B cell (primary cell): ENCODE data around the gene MRTO4. TPM values are rescaled to one million over a fixed set of nuclear protein-coding genes. Genes with fewer than 3 reads are reported as not detected.

Source experiments
- ATAC-seq: fragments of 200-7000 bp; cut with Tn5 transposase; one replicate; pipeline ENCODE4 v1.10.0; 2021; ENCODE audit warnings: low read depth, mild to moderate bottlenecking, moderate number of reproducible peaks, moderate library complexity
- CTCF ChIA-PET: fragments of 350-600 bp; sonication (Branson Sonifier 250); formaldehyde crosslinking; loops from one replicate; lab custom pipeline; 2021; ENCODE audit warnings: antibody characterized with exemption, inconsistent platforms; lab: Charles Lee
- POLR2A ChIA-PET: fragments of 350-600 bp; sonication (Branson Sonifier 250); formaldehyde crosslinking; loops from one replicate; lab custom pipeline; 2021; ENCODE audit warnings: antibody characterized with exemption; lab: Charles Lee
- DNase-seq: peaks from one replicate; pipeline ENCODE4 v3.0.0; 2013
- H2AFZ ChIP-seq: 2 replicates; pipeline ENCODE4 v1.6.1; 2012; ENCODE audit warnings: mild to moderate bottlenecking, low read depth, low read length; ENCODE audit not compliant: insufficient read depth, poor library complexity, severe bottlenecking
- H3K27ac ChIP-seq, 2 donors: 1 replicate in 1 of 2; 2 replicates in 1 of 2; pipeline ENCODE4 v1.5.1; 2012 to 2013; ENCODE audit warnings: low read length in 2 of 2, mild to moderate bottlenecking in 2 of 2, moderate library complexity in 1 of 2
- H3K27me3 ChIP-seq, 4 experiments: fragments of 200-600 bp in 1 of 4; sonication (generic) in 1 of 4; replicated peaks in 1 of 4; 1 replicate in 2 of 4; 2 replicates in 2 of 4; pipeline versions ENCODE4 v1.6.1 to v1.7.0; 2013 to 2016; ENCODE audit warnings: low read length in 3 of 4, mild to moderate bottlenecking in 2 of 4, mixed read lengths in 1 of 4, moderate library complexity in 1 of 4; ENCODE audit not compliant: insufficient read depth in 4 of 4, control insufficient read depth in 3 of 4; ENCODE audit errors: control extremely low read depth in 1 of 4
- H3K36me3 ChIP-seq, 2 experiments: replicated peaks in 1 of 2; 1 replicate in 1 of 2; 2 replicates in 1 of 2; pipeline versions ENCODE4 v1.6.1 to v1.7.1; 2013; ENCODE audit warnings: low read length in 1 of 2; ENCODE audit not compliant: insufficient read depth in 2 of 2, control insufficient read depth in 1 of 2; ENCODE audit errors: control extremely low read depth in 1 of 2, extremely low read depth in 1 of 2
- H3K4me1 ChIP-seq, 2 donors: fragments of 200-600 bp in 1 of 2; sonication (generic) in 1 of 2; 1 replicate in 1 of 2; 2 replicates in 1 of 2; pipeline versions ENCODE4 v1.5.1 to v1.6.1; 2013 to 2017; ENCODE audit warnings: low read length in 2 of 2; ENCODE audit not compliant: control insufficient read depth in 2 of 2, insufficient read depth in 2 of 2
- H3K4me2 ChIP-seq: replicated peaks from 2 replicates; pipeline ENCODE3; 2012; ENCODE audit warnings: mild to moderate bottlenecking, low read depth, low read length; ENCODE audit not compliant: poor library complexity, severe bottlenecking
- H3K4me3 ChIP-seq, 5 experiments: fragments of 200-600 bp in 1 of 5; sonication (generic) in 1 of 5; 1 replicate in 3 of 5; 2 replicates in 2 of 5; pipeline versions ENCODE4 v1.5.1 to v1.7.0; 2011 to 2016; ENCODE audit warnings: low read length in 4 of 5, mild to moderate bottlenecking in 4 of 5, low read depth in 2 of 5, control low read depth in 1 of 5, moderate library complexity in 1 of 5; ENCODE audit not compliant: insufficient read depth in 1 of 5; ENCODE audit errors: control extremely low read depth in 1 of 5, extremely low read depth in 1 of 5
- H3K79me2 ChIP-seq: fragments of 200-600 bp; sonication (generic); one replicate; pipeline ENCODE4 v1.6.0; 2016; ENCODE audit warnings: low read length; ENCODE audit not compliant: control insufficient read depth, insufficient read depth
- H3K9ac ChIP-seq: fragments of 200-600 bp; sonication (generic); 2 replicates; pipeline ENCODE4 v1.6.1; 2017; ENCODE audit warnings: mild to moderate bottlenecking, low read length, moderate library complexity
- H3K9me3 ChIP-seq, 3 donors: one replicate each; pipeline versions ENCODE4 v1.6.1 to v1.7.1; 2013; ENCODE audit warnings: low read length in 2 of 3; ENCODE audit not compliant: control insufficient read depth in 2 of 3, insufficient read depth in 1 of 3; ENCODE audit errors: control extremely low read depth in 1 of 3
- H4K20me1 ChIP-seq: 2 replicates; pipeline ENCODE4 v1.6.0; 2012; ENCODE audit warnings: mild to moderate bottlenecking, low read length; ENCODE audit not compliant: insufficient read depth, control insufficient read depth, poor library complexity, severe bottlenecking
- H3K27ac Mint-ChIP-seq: one replicate; pipeline ENCODE4 v1.8.0; 2021; ENCODE audit warnings: mixed read lengths
- H3K27me3 Mint-ChIP-seq: one replicate; pipeline ENCODE4 v1.8.0; 2021; ENCODE audit warnings: mixed read lengths
- H3K4me1 Mint-ChIP-seq: one replicate; pipeline ENCODE4 v1.8.0; 2021; ENCODE audit warnings: mixed read lengths
- H3K4me3 Mint-ChIP-seq: one replicate; pipeline ENCODE4 v1.8.0; 2021; ENCODE audit warnings: mixed read lengths
- H3K9me3 Mint-ChIP-seq: one replicate; pipeline ENCODE4 v1.8.0; 2022; ENCODE audit warnings: mixed read lengths; ENCODE audit not compliant: insufficient read depth
- EZH2 ChIP-seq: IDR thresholded peaks from 2 replicates; pipeline ENCODE4 v1.6.1; 2012; ENCODE audit warnings: borderline replicate concordance, low read depth, mild to moderate bottlenecking, moderate library complexity, low read length; ENCODE audit not compliant: insufficient read depth, poor library complexity, severe bottlenecking
- WGBS: methylation state at CpG from one replicate; pipeline ENCODE4 v1.1.5; 2013; ENCODE audit warnings: missing lambda C conversion rate; ENCODE audit not compliant: insufficient coverage; 5-methylcytosine and 5-hydroxymethylcytosine counted together
- intact Hi-C: fragments of 100-400 bp; cut with micrococcal nuclease; formaldehyde crosslinking; loops from one replicate; pipeline ENCODE4 v1.10.0; 2022
- polyA plus RNA-seq: library from polyadenylated mRNA; depleted of rRNA; stranded (reverse); fragments of >200 nt; gene quantifications from 2 replicates; pipeline ENCODE4 v1.2.3, GENCODE V29; 2012
- total RNA-seq, 2 donors: library from RNA; stranded (reverse); fragments of 120-200 nt in 1 of 2; gene quantifications; 1 replicate in 1 of 2; 2 replicates in 1 of 2; pipeline versions ENCODE4 v1.2.3 to v1.2.4, GENCODE V29; 2013 to 2022
- TF ChIP-seq, protein P1 (sequence below): fragments of 200-600 bp; IDR thresholded peaks from one replicate; pipeline ENCODE4 v1.8.0; 2022; ENCODE audit warnings: antibody characterized with exemption, mild to moderate bottlenecking

The MRTO4 gene
- total and polyA plus RNA-seq, 2 donors (not counting 1 experiment from before 2014, with no cell fraction given) = 10.6 to 28.1 TPM

DNA sequence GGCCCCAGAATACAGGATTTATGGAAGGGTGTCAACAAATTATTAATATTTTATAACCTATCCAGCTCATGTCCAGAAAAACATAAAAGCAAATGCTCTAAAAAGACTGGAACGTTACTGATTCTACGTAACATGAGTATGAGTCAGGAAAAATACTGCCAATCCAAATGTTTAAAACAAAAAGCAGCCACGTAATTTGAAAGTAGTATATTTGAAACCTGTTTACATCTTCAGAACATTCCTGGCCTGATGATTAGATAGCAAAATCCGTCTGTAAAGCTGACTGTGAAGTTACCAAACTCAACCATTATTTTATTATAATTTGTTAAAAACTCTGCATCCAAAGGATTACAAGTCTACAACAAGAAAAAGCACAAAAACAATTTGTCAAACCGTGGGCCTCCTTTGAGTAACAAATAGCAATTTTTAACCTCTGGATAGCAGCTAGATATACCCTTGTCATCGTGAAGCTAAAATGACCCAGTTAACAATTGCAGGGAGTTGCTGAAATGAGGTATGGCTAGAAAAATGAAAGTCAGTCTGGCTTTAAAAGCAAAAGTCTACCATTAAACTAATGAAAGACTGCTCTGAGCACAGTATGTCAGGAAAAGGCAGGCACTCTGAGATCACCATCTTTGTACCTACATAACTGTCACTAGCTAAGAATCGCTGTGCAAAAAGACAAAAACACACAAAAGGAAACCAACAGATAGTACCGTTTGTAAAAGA lies 42.7 kb upstream of the MRTO4 start:
- H3K4me2 ChIP-seq = peak overlapping the region; percentile 79
- no peaks in the 10 kb centered on the region for H3K9me3 Mint-ChIP-seq
- peaks cover 67% of the 10 kb centered on the region for H3K4me1 Mint-ChIP-seq
- peak overlapping the region; percentile 79 for H2AFZ ChIP-seq
- DNase-seq (no peak), ATAC-seq (no peak)
- peaks cover 51% of the 10 kb centered on the region for H4K20me1 ChIP-seq
- H3K9me3 ChIP-seq = no peaks in the 10 kb centered on the region
- TF ChIP-seq EZH2 = no peak
- TF ChIP-seq, protein P1, sequence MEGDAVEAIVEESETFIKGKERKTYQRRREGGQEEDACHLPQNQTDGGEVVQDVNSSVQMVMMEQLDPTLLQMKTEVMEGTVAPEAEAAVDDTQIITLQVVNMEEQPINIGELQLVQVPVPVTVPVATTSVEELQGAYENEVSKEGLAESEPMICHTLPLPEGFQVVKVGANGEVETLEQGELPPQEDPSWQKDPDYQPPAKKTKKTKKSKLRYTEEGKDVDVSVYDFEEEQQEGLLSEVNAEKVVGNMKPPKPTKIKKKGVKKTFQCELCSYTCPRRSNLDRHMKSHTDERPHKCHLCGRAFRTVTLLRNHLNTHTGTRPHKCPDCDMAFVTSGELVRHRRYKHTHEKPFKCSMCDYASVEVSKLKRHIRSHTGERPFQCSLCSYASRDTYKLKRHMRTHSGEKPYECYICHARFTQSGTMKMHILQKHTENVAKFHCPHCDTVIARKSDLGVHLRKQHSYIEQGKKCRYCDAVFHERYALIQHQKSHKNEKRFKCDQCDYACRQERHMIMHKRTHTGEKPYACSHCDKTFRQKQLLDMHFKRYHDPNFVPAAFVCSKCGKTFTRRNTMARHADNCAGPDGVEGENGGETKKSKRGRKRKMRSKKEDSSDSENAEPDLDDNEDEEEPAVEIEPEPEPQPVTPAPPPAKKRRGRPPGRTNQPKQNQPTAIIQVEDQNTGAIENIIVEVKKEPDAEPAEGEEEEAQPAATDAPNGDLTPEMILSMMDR = no peak
- no peaks in the 10 kb centered on the region for H3K27me3 ChIP-seq
- H3K9ac ChIP-seq = peak overlapping the region; percentile 88
- intact Hi-C loops = no loop called here
- 17% methylated on average over 1 of the region's 8 CpGs for WGBS
- H3K4me3 Mint-ChIP-seq = peak overlapping the region; percentile 93
- H3K27ac ChIP-seq = peak overlapping the region; percentile 89 to 94
- H3K79me2 ChIP-seq = peaks cover 92% of the 10 kb centered on the region
- ChIA-PET CTCF (interaction anchor here (0.8 to 1.2 kb wide), 2 partner anchors 9 to 31 kb away, joined by 4 read pairs; no protein-coding TSS in a partner anchor), POLR2A (interaction anchor here (2.2 kb wide), 1 partner anchor 43 kb away, joined by 9 read pairs; the partner anchor contains the start of genes EMC1 and MRTO4)
- H3K27me3 Mint-ChIP-seq = no peaks in the 10 kb centered on the region
- peak overlapping the region; percentile 94 for H3K27ac Mint-ChIP-seq
- peak overlapping the region; percentile 79 to 93 (median 86) for H3K4me3 ChIP-seq
- H3K4me1 ChIP-seq = peaks cover 32 to 37% of the 10 kb centered on the region in 2 donors
- peaks cover 2 to 16% of the 10 kb centered on the region in 2 experiments for H3K36me3 ChIP-seq

DNA sequence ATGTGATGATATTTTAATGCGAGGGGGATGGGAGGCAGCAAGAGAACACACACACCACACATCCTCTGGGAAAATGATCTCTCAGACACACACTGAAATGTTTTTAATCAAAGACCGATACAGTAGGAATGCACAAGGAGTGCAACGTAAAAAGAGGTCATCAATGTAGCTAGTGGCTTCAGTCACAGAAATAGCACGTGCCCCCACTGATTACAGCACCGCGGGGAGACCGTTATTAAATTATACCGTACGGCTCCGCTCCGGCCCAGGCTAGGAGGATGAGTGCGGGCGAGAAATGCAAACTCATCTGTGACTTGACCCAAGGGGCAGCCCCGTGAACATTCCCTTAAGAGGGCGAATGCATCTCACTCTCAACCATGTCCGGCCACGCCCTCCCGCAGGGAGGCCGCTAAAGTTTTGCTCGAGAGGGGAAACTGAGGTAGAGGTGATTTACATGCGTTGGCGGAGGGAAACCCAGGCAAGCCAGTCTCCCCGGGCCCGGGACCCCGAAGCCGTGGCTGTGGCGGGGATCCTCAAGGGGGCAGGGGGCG lies 42.1 kb upstream of the MRTO4 start:
- TF ChIP-seq, protein P1 = no peak
- TF ChIP-seq EZH2 = no peak
- Mint-ChIP-seq H3K4me1 (peaks cover 64% of the 10 kb centered on the region), H3K4me3 (peak overlapping the region; percentile 93), H3K27me3 (no peaks in the 10 kb centered on the region), H3K9me3 (no peaks in the 10 kb centered on the region), H3K27ac (peak overlapping the region; percentile 94)
- Histone ChIP-seq H4K20me1 (peaks cover 47% of the 10 kb centered on the region), H2AFZ (peak overlapping the region; percentile 79), H3K4me1 (peaks cover 32 to 37% of the 10 kb centered on the region in 2 donors), H3K4me2 (peak overlapping the region; percentile 79), H3K36me3 (peaks cover 2 to 18% of the 10 kb centered on the region in 2 experiments), H3K27ac (peak overlapping the region; percentile 89 to 94), H3K9ac (peak overlapping the region; percentile 88), H3K4me3 (peak overlapping the region; percentile 79 to 93 (median 86)), H3K9me3 (no peaks in the 10 kb centered on the region), H3K79me2 (peaks cover 86% of the 10 kb centered on the region), H3K27me3 (no peaks in the 10 kb centered on the region)
- POLR2A ChIA-PET = interaction anchor here (2.2 kb wide), 1 partner anchor 42 kb away, joined by 9 read pairs; the partner anchor contains the start of genes EMC1 and MRTO4
- ATAC-seq (peak; percentile 42), DNase-seq (no peak)
- CTCF ChIA-PET = interaction anchor here (1.2 kb wide), 1 partner anchor 10 kb away, joined by 4 read pairs; no protein-coding TSS in a partner anchor
- intact Hi-C loops = no loop called here
- WGBS = 1% methylated on average over 19 of the region's 28 CpGs
